Endothelial cell of umbilical vein (primary cell): ENCODE results near the gene ACADSB. TPM values are rescaled to one million over a fixed set of nuclear protein-coding genes. Genes with fewer than 3 reads are reported as not detected.

Experiments used
- BruUV-seq: library from RNA; stranded (reverse); fragments of 400-500 nt; replicated peaks from 2 replicates; lab custom pipeline; 2021; lab: Mats Ljungman, UMichigan
- CTCF ChIA-PET: fragments of 300-600, 350-600 bp; sonication (Branson Sonifier 250); formaldehyde crosslinking; loops from one replicate; lab custom pipeline; 2021; ENCODE audit warnings: antibody characterized with exemption, inconsistent platforms; lab: Charles Lee
- POLR2A ChIA-PET: fragments of 300-600, 350-600 bp; sonication (Branson Sonifier 250); formaldehyde crosslinking; loops from one replicate; lab custom pipeline; 2021; ENCODE audit warnings: antibody characterized with exemption, inconsistent platforms; lab: Charles Lee
- DNase-seq: peaks from one replicate; pipeline ENCODE4 v3.0.0-alpha.2; 2011; ENCODE audit warnings: low read depth, low spot score
- FAIRE-seq: peaks from 2 replicates; lab custom pipeline; 2011; peaks lifted over from hg19 to GRCh38; lab: Jason Lieb, UNC
- H2AFZ ChIP-seq: 2 replicates; pipeline ENCODE4 v1.6.0; 2012; ENCODE audit warnings: low read depth, low read length, control low read depth, inconsistent platforms
- H3K27ac ChIP-seq: 2 replicates; pipeline ENCODE4 v1.5.1; 2011; ENCODE audit warnings: low read depth, mild to moderate bottlenecking, control low read depth, low read length, moderate library complexity; ENCODE audit not compliant: insufficient read depth
- H3K27me3 ChIP-seq, 2 experiments: 2 replicates each; pipeline versions ENCODE4 v1.6.0 to v1.6.1; 2011; ENCODE audit warnings: low read length in 2 of 2, mixed read lengths in 1 of 2; ENCODE audit not compliant: control insufficient read depth in 2 of 2, insufficient read depth in 2 of 2
- H3K36me3 ChIP-seq, 2 experiments: 2 replicates in 1 of 2; 3 replicates in 1 of 2; pipeline ENCODE4 v1.5.1; 2011; ENCODE audit warnings: low read length in 2 of 2, mild to moderate bottlenecking in 1 of 2, moderate library complexity in 1 of 2; ENCODE audit not compliant: control insufficient read depth in 2 of 2, insufficient read depth in 2 of 2; ENCODE audit errors: extremely low read depth in 1 of 2
- H3K4me1 ChIP-seq: 3 replicates; pipeline ENCODE4 v1.5.1; 2011; ENCODE audit warnings: mild to moderate bottlenecking, low read length; ENCODE audit not compliant: control insufficient read depth, insufficient read depth; ENCODE audit errors: extremely low read depth
- H3K4me2 ChIP-seq: 2 replicates; pipeline ENCODE4 v1.6.1; 2011; ENCODE audit warnings: low read length, control low read depth, mixed read lengths; ENCODE audit not compliant: insufficient read depth
- H3K4me3 ChIP-seq, 3 experiments: fragments of 200-600 bp in 1 of 3; sonication (generic), shearing (Covaris generic) in 1 of 3; replicated peaks in 1 of 3; 2 replicates each; pipeline ENCODE4 v1.5.1; 2011 to 2016; ENCODE audit warnings: control low read depth in 3 of 3, low read length in 3 of 3, mild to moderate bottlenecking in 2 of 3, inconsistent platforms in 1 of 3, low read depth in 1 of 3, moderate library complexity in 1 of 3; ENCODE audit not compliant: insufficient read depth in 1 of 3
- H3K79me2 ChIP-seq: 2 replicates; pipeline ENCODE4 v1.6.0; 2012; ENCODE audit warnings: low read length, inconsistent platforms; ENCODE audit not compliant: control insufficient read depth, insufficient read depth
- H3K9ac ChIP-seq: replicated peaks from 2 replicates; pipeline ENCODE3; 2011; ENCODE audit warnings: low read length, control low read depth; ENCODE audit not compliant: insufficient read depth; ENCODE audit errors: extremely low read depth
- H3K9me1 ChIP-seq: replicated peaks from 3 replicates; pipeline ENCODE4 v1.6.0; 2011; ENCODE audit warnings: mild to moderate bottlenecking, low read length; ENCODE audit not compliant: control insufficient read depth, insufficient read depth; ENCODE audit errors: extremely low read depth
- H3K9me3 ChIP-seq: replicated peaks from 2 replicates; pipeline ENCODE4 v1.5.1; 2012; ENCODE audit warnings: low read length, inconsistent platforms; ENCODE audit not compliant: control insufficient read depth, insufficient read depth
- H4K20me1 ChIP-seq: replicated peaks from 2 replicates; pipeline ENCODE3; 2011; ENCODE audit warnings: mild to moderate bottlenecking, low read length; ENCODE audit not compliant: control insufficient read depth, insufficient read depth; ENCODE audit errors: extremely low read depth
- CTCF ChIP-seq, 2 donors: IDR thresholded peaks; 1 replicate in 1 of 2; 2 replicates in 1 of 2; pipeline ENCODE4 v1.5.1; 2011; ENCODE audit warnings: low read length in 2 of 2, mild to moderate bottlenecking in 2 of 2, moderate library complexity in 2 of 2, control low read depth in 1 of 2, inconsistent platforms in 1 of 2, low read depth in 1 of 2; ENCODE audit not compliant: insufficient read depth in 1 of 2; ENCODE audit errors: extremely low read depth in 1 of 2
- EZH2 ChIP-seq: IDR thresholded peaks from 2 replicates; pipeline ENCODE4 v1.6.1; 2012; ENCODE audit warnings: borderline replicate concordance, low read depth, mild to moderate bottlenecking, moderate library complexity, low read length, inconsistent platforms; ENCODE audit not compliant: severe bottlenecking
- FOS ChIP-seq: IDR thresholded peaks from 2 replicates; pipeline ENCODE4 v1.6.1; 2011; ENCODE audit warnings: mild to moderate bottlenecking, low read length, moderate library complexity, borderline replicate concordance; ENCODE audit not compliant: insufficient read depth
- GATA2 ChIP-seq: IDR thresholded peaks from 2 replicates; pipeline ENCODE4 v1.7.0; 2011; ENCODE audit warnings: low read depth, mild to moderate bottlenecking, moderate library complexity, mixed read lengths, low read length; ENCODE audit not compliant: insufficient read length, insufficient read depth
- JUN ChIP-seq: IDR thresholded peaks from 2 replicates; pipeline ENCODE4 v1.6.1; 2011; ENCODE audit warnings: borderline replicate concordance, low read depth; ENCODE audit not compliant: insufficient read length, insufficient read depth
- MYC ChIP-seq: IDR thresholded peaks from one replicate; pipeline ENCODE4 v1.6.1; 2011; ENCODE audit warnings: mild to moderate bottlenecking, low read depth, low read length
- POLR2A ChIP-seq: IDR thresholded peaks from 2 replicates; pipeline ENCODE4 v1.6.1; 2012; ENCODE audit warnings: low read depth, mild to moderate bottlenecking, control low read depth, low read length
- POLR2AphosphoS5 ChIP-seq: IDR thresholded peaks from 2 replicates; pipeline ENCODE4 v1.6.1; 2012; ENCODE audit warnings: low read depth, mild to moderate bottlenecking, control low read depth, low read length, moderate library complexity; ENCODE audit not compliant: insufficient read depth
- dilution Hi-C: fragments of 300-500 bp; cut with MboI; formaldehyde crosslinking; loops from one replicate; pipeline ENCODE4 v1.15.0; 2019; ENCODE audit warnings: low sequenced_read_pairs; ENCODE audit not compliant: extremely low pct_ligation_motif_present
- intact Hi-C: fragments of 100-400 bp; cut with micrococcal nuclease; formaldehyde crosslinking; loops from one replicate; pipeline ENCODE4 v1.10.0; 2022
- polyA plus RNA-seq, 4 experiments: library from polyadenylated mRNA; depleted of rRNA in 3 of 4; stranded (reverse) in 3 of 4; unstranded in 1 of 4; fragments of >200 nt; gene quantifications; 2 replicates each; pipeline versions ENCODE4 v1.2.1 to v1.2.3, GENCODE V29; 2011 to 2012; ENCODE audit warnings: missing spikeins in 1 of 4
- total RNA-seq: library from RNA; stranded (reverse); gene quantifications from 2 replicates; pipeline ENCODE4 v1.2.3, GENCODE V29; 2021
- TF ChIP-seq, protein P1 (sequence below): IDR thresholded peaks from 2 replicates; pipeline ENCODE4 v1.6.1; 2011; ENCODE audit not compliant: insufficient read depth, insufficient read length

ACADSB gene
- total and polyA plus RNA-seq, 2 donors (not counting 3 experiments of a cell fraction or from before 2014, with no cell fraction given), result 3.1 to 15.2 TPM

DNA sequence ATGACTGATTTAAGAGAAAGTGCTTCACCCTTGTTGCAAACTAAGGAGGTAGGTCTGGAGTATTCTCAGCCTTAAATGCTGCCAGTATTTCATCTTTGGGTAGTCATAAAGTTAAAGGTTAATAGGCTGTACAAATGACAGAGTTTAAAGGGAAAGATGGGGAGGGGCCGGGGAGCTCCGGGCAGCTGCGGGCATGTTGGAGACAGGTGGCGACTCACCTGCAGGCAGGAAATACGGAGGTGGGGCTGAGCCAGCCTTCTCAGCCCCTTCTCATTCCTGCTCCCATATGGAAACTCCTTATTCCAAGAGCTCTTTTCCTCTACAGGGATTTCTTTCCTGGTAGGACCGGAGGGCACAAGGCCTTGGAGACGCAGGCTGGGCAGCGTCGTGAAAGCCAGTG is 95.1 kb downstream of the ACADSB start:
- Histone ChIP-seq H4K20me1 (no peaks in the 10 kb centered on the region), H2AFZ (no peak overlapping the region), H3K9ac (no peak overlapping the region), H3K4me3 (no peak overlapping the region), H3K36me3 (no peaks in the 10 kb centered on the region), H3K9me3 (no peaks in the 10 kb centered on the region), H3K4me1 (no peaks in the 10 kb centered on the region), H3K9me1 (no peaks in the 10 kb centered on the region), H3K27ac (no peak overlapping the region), H3K79me2 (no peaks in the 10 kb centered on the region), H3K27me3 (no peaks in the 10 kb centered on the region), H3K4me2 (no peak overlapping the region)
- FAIRE-seq (no peak), DNase-seq (no peak)
- BruUV-seq, result no TSS peak
- POLR2A ChIA-PET, result no interaction called here
- CTCF ChIA-PET, result no interaction called here
- dilution Hi-C loops, result no loop called here
- intact Hi-C loops, result no loop called here
- no peak for TF ChIP-seq MYC
- TF ChIP-seq GATA2, result no peak
- TF ChIP-seq JUN, result no peak
- TF ChIP-seq, protein P1, sequence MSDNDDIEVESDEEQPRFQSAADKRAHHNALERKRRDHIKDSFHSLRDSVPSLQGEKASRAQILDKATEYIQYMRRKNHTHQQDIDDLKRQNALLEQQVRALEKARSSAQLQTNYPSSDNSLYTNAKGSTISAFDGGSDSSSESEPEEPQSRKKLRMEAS, result no peak
- no peak for TF ChIP-seq EZH2
- TF ChIP-seq POLR2AphosphoS5, result no peak
- no peak for TF ChIP-seq CTCF (IDR thresholded peaks at IDR 0.05; ENCODE audit: extremely low read depth in 1 of 2, insufficient read depth in 1 of 2, low read depth in 1 of 2, low read length in 2 of 2)
- TF ChIP-seq POLR2A, result no peak
- TF ChIP-seq FOS, result no peak

Other genes with a start within 250 kb of the ACADSB start
- 1.1 and 1.5 TPM in 2 replicates for gene CUZD1, start 163.1 kb upstream of the ACADSB start, total RNA-seq
- 1.4 and 1.6 TPM in 2 replicates for gene CUZD1, start 163.1 kb upstream of the ACADSB start, polyA plus RNA-seq
- 8.5 and 10.6 TPM in 2 replicates for gene FAM24B, start 129.4 kb upstream of the ACADSB start, total RNA-seq
- gene FAM24B, start 129.4 kb upstream of the ACADSB start, polyA plus RNA-seq, result 5.3 and 9.3 TPM in 2 replicates
- not detected in 2 replicates for gene FAM24A, start 98.4 kb upstream of the ACADSB start, total RNA-seq
- not detected in 2 replicates for gene FAM24A, start 98.4 kb upstream of the ACADSB start, polyA plus RNA-seq
- 10.6 and 13.2 TPM in 2 replicates for gene C10orf88, start 54.8 kb upstream of the ACADSB start, total RNA-seq
- gene C10orf88, start 54.8 kb upstream of the ACADSB start, polyA plus RNA-seq, result 2.5 and 3.6 TPM in 2 replicates
- 1.6 and 2.7 TPM in 2 replicates for gene PSTK, start 28.6 kb upstream of the ACADSB start, total RNA-seq
- 1.7 and 2.2 TPM in 2 replicates for gene PSTK, start 28.6 kb upstream of the ACADSB start, polyA plus RNA-seq
- 10.0 and 10.3 TPM in 2 replicates for gene IKZF5, start 211 bp upstream of the ACADSB start, total RNA-seq
- gene IKZF5, start 211 bp upstream of the ACADSB start, polyA plus RNA-seq, result 4.5 and 7.1 TPM in 2 replicates
- not detected in 2 replicates for gene HMX3, start 127.0 kb downstream of the ACADSB start, total RNA-seq
- gene HMX3, start 127.0 kb downstream of the ACADSB start, polyA plus RNA-seq, result not detected in 2 replicates
- not detected in 2 replicates for gene HMX2, start 139.1 kb downstream of the ACADSB start, total RNA-seq
- not detected in 2 replicates for gene HMX2, start 139.1 kb downstream of the ACADSB start, polyA plus RNA-seq
- gene BUB3, start 145.4 kb downstream of the ACADSB start, total RNA-seq, result 178 and 193 TPM in 2 replicates
- gene BUB3, start 145.4 kb downstream of the ACADSB start, polyA plus RNA-seq, result 128 and 156 TPM in 2 replicates